ENCODE data around the gene SLC25A11. TPM values are rescaled to one million over a fixed set of nuclear protein-coding genes. Genes with fewer than 3 reads are reported as not detected.

The SLC25A11 gene
- total RNA-seq, 1 experiment from 2014 or later: 54.5 TPM

DNA sequence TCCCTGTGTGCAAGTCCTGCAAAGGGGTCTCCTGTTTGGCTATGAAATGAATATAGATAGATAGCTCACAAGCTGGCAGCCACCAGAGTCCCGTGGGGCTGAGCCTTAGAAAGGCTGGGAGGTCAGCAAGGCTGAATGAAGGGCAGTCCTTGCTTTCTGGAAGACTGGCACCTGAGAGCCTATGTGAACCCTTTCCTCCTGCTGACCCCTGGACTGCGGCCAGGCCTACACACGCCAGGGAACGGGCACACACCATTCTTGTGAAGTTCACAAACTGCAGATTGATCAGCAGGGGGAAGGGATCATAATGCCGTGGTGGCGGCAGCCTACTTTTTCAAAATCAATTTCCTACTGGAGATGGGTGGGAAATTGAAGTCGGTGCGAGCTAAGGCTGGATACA is 41.5 kb downstream of the SLC25A11 start:
- TF ChIP-seq, protein P1, sequence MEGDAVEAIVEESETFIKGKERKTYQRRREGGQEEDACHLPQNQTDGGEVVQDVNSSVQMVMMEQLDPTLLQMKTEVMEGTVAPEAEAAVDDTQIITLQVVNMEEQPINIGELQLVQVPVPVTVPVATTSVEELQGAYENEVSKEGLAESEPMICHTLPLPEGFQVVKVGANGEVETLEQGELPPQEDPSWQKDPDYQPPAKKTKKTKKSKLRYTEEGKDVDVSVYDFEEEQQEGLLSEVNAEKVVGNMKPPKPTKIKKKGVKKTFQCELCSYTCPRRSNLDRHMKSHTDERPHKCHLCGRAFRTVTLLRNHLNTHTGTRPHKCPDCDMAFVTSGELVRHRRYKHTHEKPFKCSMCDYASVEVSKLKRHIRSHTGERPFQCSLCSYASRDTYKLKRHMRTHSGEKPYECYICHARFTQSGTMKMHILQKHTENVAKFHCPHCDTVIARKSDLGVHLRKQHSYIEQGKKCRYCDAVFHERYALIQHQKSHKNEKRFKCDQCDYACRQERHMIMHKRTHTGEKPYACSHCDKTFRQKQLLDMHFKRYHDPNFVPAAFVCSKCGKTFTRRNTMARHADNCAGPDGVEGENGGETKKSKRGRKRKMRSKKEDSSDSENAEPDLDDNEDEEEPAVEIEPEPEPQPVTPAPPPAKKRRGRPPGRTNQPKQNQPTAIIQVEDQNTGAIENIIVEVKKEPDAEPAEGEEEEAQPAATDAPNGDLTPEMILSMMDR (IDR thresholded peaks at IDR 0.05; ENCODE audit: unreplicated experiment): no peak
- Mint-ChIP-seq H3K27me3 (ENCODE audit: insufficient read depth, unreplicated experiment) (no peaks in the 10 kb centered on the region), H3K27ac (ENCODE audit: low read depth, unreplicated experiment) (no peak overlapping the region), H3K4me1 (ENCODE audit: insufficient read depth, unreplicated experiment) (peaks cover 13% of the 10 kb centered on the region), H3K4me3 (ENCODE audit: unreplicated experiment) (no peak overlapping the region), H3K36me3 (ENCODE audit: insufficient read depth, unreplicated experiment) (peaks cover 61% of the 10 kb centered on the region), H3K9me3 (ENCODE audit: unreplicated experiment) (no peaks in the 10 kb centered on the region)
- no TSS peak for BruUV-seq (replicated peaks)
- CTCF ChIA-PET: interaction anchor here (0.6 to 1.0 kb wide), 3 partner anchors 10 to 106 kb away, joined by 3 to 5 read pairs (median 3); no protein-coding TSS in a partner anchor
- intact Hi-C loops (cut with micrococcal nuclease): no loop called here
- DNase-seq (ENCODE audit: unreplicated experiment): no peak
- POLR2A ChIA-PET: interaction anchor here (0.7 to 1.1 kb wide), 2 partner anchors 48 to 102 kb away, joined by 3 read pairs; partner anchors contain the start of gene PSMB6

DNA sequence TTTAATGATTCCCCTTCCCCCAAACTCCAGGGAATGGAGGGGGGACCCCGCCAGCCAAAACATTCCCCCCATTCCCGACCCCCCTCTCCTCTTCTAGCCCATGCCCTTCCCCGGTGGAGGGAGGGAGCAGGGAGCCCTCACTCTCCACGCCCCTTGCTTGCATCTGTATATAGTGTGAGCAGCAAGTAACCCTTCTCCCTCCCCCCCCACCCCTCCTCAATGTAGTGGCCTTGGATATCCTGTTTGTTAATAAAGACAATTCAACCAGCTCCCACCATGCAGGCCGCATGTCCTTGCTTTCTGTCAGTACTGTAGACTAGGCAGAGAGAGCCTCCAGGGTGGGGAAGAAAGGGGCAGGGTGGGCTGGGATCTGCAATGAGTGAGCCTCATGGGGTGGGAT is 42.1 kb downstream of the SLC25A11 start:
- intact Hi-C loops (cut with micrococcal nuclease): no loop called here
- no peaks in the 10 kb centered on the region for H3K9me3 Mint-ChIP-seq (ENCODE audit: unreplicated experiment)
- CTCF ChIA-PET: interaction anchor here (0.6 kb wide), 1 partner anchor 105 kb away, joined by 3 read pairs; no protein-coding TSS in a partner anchor
- TF ChIP-seq, protein P1 (IDR thresholded peaks at IDR 0.05; ENCODE audit: unreplicated experiment): no peak
- H3K36me3 Mint-ChIP-seq (ENCODE audit: insufficient read depth, unreplicated experiment): peaks cover 58% of the 10 kb centered on the region
- no peaks in the 10 kb centered on the region for H3K27me3 Mint-ChIP-seq (ENCODE audit: insufficient read depth, unreplicated experiment)
- POLR2A ChIA-PET: interaction anchor here (0.6 kb wide), 1 partner anchor 74 kb away, joined by 3 read pairs; no protein-coding TSS in a partner anchor
- no TSS peak for BruUV-seq (replicated peaks)
- H3K4me3 Mint-ChIP-seq (ENCODE audit: unreplicated experiment): no peak overlapping the region
- H3K27ac Mint-ChIP-seq (ENCODE audit: low read depth, unreplicated experiment): no peak overlapping the region
- peaks cover 7% of the 10 kb centered on the region for H3K4me1 Mint-ChIP-seq (ENCODE audit: insufficient read depth, unreplicated experiment)
- DNase-seq (ENCODE audit: unreplicated experiment): no peak

DNA sequence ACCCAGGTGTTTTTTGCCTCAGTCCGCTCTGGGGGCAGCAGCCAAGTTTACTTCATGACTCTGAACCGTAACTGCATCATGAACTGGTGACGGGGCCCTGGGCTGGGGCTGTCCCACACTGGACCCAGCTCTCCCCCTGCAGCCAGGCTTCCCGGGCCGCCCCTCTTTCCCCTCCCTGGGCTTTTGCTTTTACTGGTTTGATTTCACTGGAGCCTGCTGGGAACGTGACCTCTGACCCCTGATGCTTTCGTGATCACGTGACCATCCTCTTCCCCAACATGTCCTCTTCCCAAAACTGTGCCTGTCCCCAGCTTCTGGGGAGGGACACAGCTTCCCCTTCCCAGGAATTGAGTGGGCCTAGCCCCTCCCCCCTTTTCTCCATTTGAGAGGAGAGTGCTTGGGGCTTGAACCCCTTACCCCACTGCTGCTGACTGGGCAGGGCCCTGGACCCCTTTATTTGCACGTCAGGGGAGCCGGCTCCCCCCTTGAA is 42.6 kb downstream of the SLC25A11 start:
- Mint-ChIP-seq H3K9me3 (ENCODE audit: unreplicated experiment) (no peaks in the 10 kb centered on the region), H3K4me3 (ENCODE audit: unreplicated experiment) (no peak overlapping the region), H3K27ac (ENCODE audit: low read depth, unreplicated experiment) (no peak overlapping the region), H3K4me1 (ENCODE audit: insufficient read depth, unreplicated experiment) (peaks cover 2% of the 10 kb centered on the region), H3K36me3 (ENCODE audit: insufficient read depth, unreplicated experiment) (peaks cover 58% of the 10 kb centered on the region), H3K27me3 (ENCODE audit: insufficient read depth, unreplicated experiment) (no peaks in the 10 kb centered on the region)
- POLR2A ChIA-PET: interaction anchor here (0.6 to 1.5 kb wide), 2 partner anchors 73 to 107 kb away, joined by 3 to 5 read pairs; no protein-coding TSS in a partner anchor
- no TSS peak for BruUV-seq (replicated peaks)
- TF ChIP-seq, protein P1 (IDR thresholded peaks at IDR 0.05; ENCODE audit: unreplicated experiment): no peak
- CTCF ChIA-PET: interaction anchor here (0.6 to 1.1 kb wide), 2 partner anchors 109 to 159 kb away, joined by 3 read pairs; no protein-coding TSS in a partner anchor
- DNase-seq (ENCODE audit: unreplicated experiment): no peak
- intact Hi-C loops (cut with micrococcal nuclease): no loop called here

DNA sequence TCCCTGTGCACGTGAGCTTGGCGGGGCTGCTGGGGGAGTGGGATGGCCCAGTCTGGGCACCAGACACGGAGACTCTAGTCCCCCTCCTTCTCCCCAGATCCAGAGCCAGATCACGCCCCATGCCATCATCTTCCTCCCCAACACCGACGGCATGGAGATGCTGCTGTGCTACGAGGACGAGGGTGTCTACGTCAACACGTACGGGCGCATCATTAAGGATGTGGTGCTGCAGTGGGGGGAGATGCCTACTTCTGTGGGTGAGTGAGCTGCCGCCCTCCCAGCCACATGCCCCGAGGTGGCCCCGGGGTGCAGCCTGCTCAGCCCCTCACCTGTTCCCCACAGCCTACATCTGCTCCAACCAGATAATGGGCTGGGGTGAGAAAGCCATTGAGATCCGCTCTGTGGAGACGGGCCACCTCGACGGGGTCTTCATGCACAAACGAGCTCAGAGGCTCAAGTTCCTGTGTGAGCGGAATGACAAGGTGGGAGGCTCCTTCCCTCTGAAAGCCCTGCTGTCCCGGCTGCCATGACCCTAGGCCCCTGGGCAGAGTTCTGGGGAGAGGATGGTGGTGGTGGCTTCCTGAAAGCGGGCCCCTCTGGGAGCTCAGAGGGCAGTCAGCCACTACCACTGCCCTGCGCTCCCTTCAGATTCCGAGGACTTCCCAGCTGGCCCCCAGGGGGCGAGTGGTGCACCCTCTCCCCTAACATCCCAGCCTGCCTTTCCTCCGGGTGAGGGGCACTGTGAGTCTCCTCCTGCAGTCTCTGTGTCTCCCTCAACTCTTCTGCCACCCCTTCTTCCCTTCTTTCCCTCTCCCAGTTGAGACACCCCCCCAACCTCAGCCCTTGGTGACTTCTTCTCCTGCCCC is 43.3 kb downstream of the SLC25A11 start:
- Mint-ChIP-seq H3K36me3 (ENCODE audit: insufficient read depth, unreplicated experiment) (peaks cover 65% of the 10 kb centered on the region), H3K9me3 (ENCODE audit: unreplicated experiment) (no peaks in the 10 kb centered on the region), H3K4me1 (ENCODE audit: insufficient read depth, unreplicated experiment) (no peaks in the 10 kb centered on the region), H3K4me3 (ENCODE audit: unreplicated experiment) (no peak overlapping the region), H3K27ac (ENCODE audit: low read depth, unreplicated experiment) (no peak overlapping the region), H3K27me3 (ENCODE audit: insufficient read depth, unreplicated experiment) (no peaks in the 10 kb centered on the region)
- CTCF ChIA-PET: interaction anchor here (0.6 to 1.1 kb wide), 2 partner anchors 109 to 160 kb away, joined by 3 read pairs; no protein-coding TSS in a partner anchor
- TF ChIP-seq, protein P1 (IDR thresholded peaks at IDR 0.05; ENCODE audit: unreplicated experiment): no peak
- POLR2A ChIA-PET: interaction anchor here (1.5 kb wide), 1 partner anchor 106 kb away, joined by 5 read pairs; no protein-coding TSS in a partner anchor
- intact Hi-C loops (cut with micrococcal nuclease): no loop called here
- BruUV-seq (replicated peaks): no TSS peak
- no peak for DNase-seq (ENCODE audit: unreplicated experiment)

Data from MCF 10A (cell line).